ENCODE results near the gene RNASE9.
"Not testable (repeated sequence)": the region's sequence is repeated elsewhere in the genome, so short reads cannot be mapped to it uniquely, and the experiment has no call there.

The RNASE9 gene

GRCh38 chr14:20603813-20604690 is 43.2 kb upstream of the RNASE9 start:
- no peaks in the 10 kb centered on the region for H3K9me3 ChIP-seq (ENCODE audit: insufficient read depth, low read length)
- H3K27me3 ChIP-seq (ENCODE audit: low read depth, low read length) = no peaks in the 10 kb centered on the region
- H3K4me1 ChIP-seq (ENCODE audit: low read length) = peaks cover 19% of the 10 kb centered on the region
- H3K79me2 ChIP-seq (ENCODE audit: low read length) = no peaks in the 10 kb centered on the region
- no peak overlapping the region for H3K27ac ChIP-seq (ENCODE audit: low read length)
- H3K4me3 ChIP-seq (ENCODE audit: low read length) = no peak overlapping the region
- H3K36me3 ChIP-seq (replicated peaks; ENCODE audit: low read depth, low read length) = no peaks in the 10 kb centered on the region
- no peaks in the 10 kb centered on the region for H4K20me1 ChIP-seq (ENCODE audit: insufficient read depth, low read length)
- TF ChIP-seq EZH2phosphoT487 (IDR thresholded peaks at IDR 0.05; ENCODE audit: low read depth) = no peak
- no peak for TF ChIP-seq CTCF (IDR thresholded peaks at IDR 0.05; ENCODE audit: low read depth, low read length)
- H3K4me2 ChIP-seq (ENCODE audit: low read length) = no peak overlapping the region
- no peak overlapping the region for H2AFZ ChIP-seq (ENCODE audit: low read depth, low read length)
- no peak overlapping the region for H3K9ac ChIP-seq (ENCODE audit: low read length)

- H3K27me3 ChIP-seq (ENCODE audit: low read depth, low read length) = no peaks in the 10 kb centered on the region
- no peak overlapping the region for H3K4me2 ChIP-seq (ENCODE audit: low read length)
- H3K4me3 ChIP-seq (ENCODE audit: low read length) = no peak overlapping the region
- peaks cover 6% of the 10 kb centered on the region for H3K4me1 ChIP-seq (ENCODE audit: low read length)
- H4K20me1 ChIP-seq (ENCODE audit: insufficient read depth, low read length) = no peaks in the 10 kb centered on the region
- no peak for TF ChIP-seq CTCF (IDR thresholded peaks at IDR 0.05; ENCODE audit: low read depth, low read length)
- TF ChIP-seq EZH2phosphoT487 (IDR thresholded peaks at IDR 0.05; ENCODE audit: low read depth) = no peak
- H2AFZ ChIP-seq (ENCODE audit: low read depth, low read length) = no peak overlapping the region
- H3K79me2 ChIP-seq (ENCODE audit: low read length) = no peaks in the 10 kb centered on the region
- no peaks in the 10 kb centered on the region for H3K36me3 ChIP-seq (replicated peaks; ENCODE audit: low read depth, low read length)
- H3K9me3 ChIP-seq (ENCODE audit: insufficient read depth, low read length) = no peaks in the 10 kb centered on the region
- H3K27ac ChIP-seq (ENCODE audit: low read length) = no peak overlapping the region
- H3K9ac ChIP-seq (ENCODE audit: low read length) = no peak overlapping the region
Observed at GRCh38 chr14:20602583-20602982, 41.7 kb upstream of the RNASE9 start.

- no peak overlapping the region for H3K9ac ChIP-seq (ENCODE audit: low read length)
- H3K79me2 ChIP-seq (ENCODE audit: low read length) = no peaks in the 10 kb centered on the region
- no peak for TF ChIP-seq CTCF (IDR thresholded peaks at IDR 0.05; ENCODE audit: low read depth, low read length)
- no peak for TF ChIP-seq EZH2phosphoT487 (IDR thresholded peaks at IDR 0.05; ENCODE audit: low read depth)
- no peak overlapping the region for H3K4me2 ChIP-seq (ENCODE audit: low read length)
- H3K4me1 ChIP-seq (ENCODE audit: low read length) = no peaks in the 10 kb centered on the region
- H3K36me3 ChIP-seq (replicated peaks; ENCODE audit: low read depth, low read length) = no peaks in the 10 kb centered on the region
- H3K27ac ChIP-seq (ENCODE audit: low read length) = no peak overlapping the region
- no peak overlapping the region for H3K4me3 ChIP-seq (ENCODE audit: low read length)
- no peaks in the 10 kb centered on the region for H3K27me3 ChIP-seq (ENCODE audit: low read depth, low read length)
- H3K9me3 ChIP-seq (ENCODE audit: insufficient read depth, low read length) = no peaks in the 10 kb centered on the region
- H4K20me1 ChIP-seq (ENCODE audit: insufficient read depth, low read length) = no peaks in the 10 kb centered on the region
- H2AFZ ChIP-seq (ENCODE audit: low read depth, low read length) = no peak overlapping the region
Observed at GRCh38 chr14:20601522-20601921, 40.7 kb upstream of the RNASE9 start.

- H3K9ac ChIP-seq (ENCODE audit: low read length) = no peak overlapping the region
- H2AFZ ChIP-seq (ENCODE audit: low read depth, low read length) = no peak overlapping the region
- H3K4me3 ChIP-seq (ENCODE audit: low read length) = no peak overlapping the region
- H4K20me1 ChIP-seq (ENCODE audit: insufficient read depth, low read length) = no peaks in the 10 kb centered on the region
- H3K36me3 ChIP-seq (replicated peaks; ENCODE audit: low read depth, low read length) = no peaks in the 10 kb centered on the region
- H3K27ac ChIP-seq (ENCODE audit: low read length) = no peak overlapping the region
- H3K9me3 ChIP-seq (ENCODE audit: insufficient read depth, low read length) = no peaks in the 10 kb centered on the region
- no peak for TF ChIP-seq CTCF (IDR thresholded peaks at IDR 0.05; ENCODE audit: low read depth, low read length)
- no peak for TF ChIP-seq EZH2phosphoT487 (IDR thresholded peaks at IDR 0.05; ENCODE audit: low read depth)
- no peaks in the 10 kb centered on the region for H3K79me2 ChIP-seq (ENCODE audit: low read length)
- no peaks in the 10 kb centered on the region for H3K27me3 ChIP-seq (ENCODE audit: low read depth, low read length)
- H3K4me1 ChIP-seq (ENCODE audit: low read length) = peaks cover 2% of the 10 kb centered on the region; the same call in 1 of the 2 replicates
- no peak overlapping the region for H3K4me2 ChIP-seq (ENCODE audit: low read length)
Observed at GRCh38 chr14:20597108-20597507, 36.3 kb upstream of the RNASE9 start.

GRCh38 chr14:20595726-20596125 is 34.9 kb upstream of the RNASE9 start:
- H4K20me1 ChIP-seq (ENCODE audit: insufficient read depth, low read length); H3K4me3 ChIP-seq (ENCODE audit: low read length); H3K4me2 ChIP-seq (ENCODE audit: low read length); H3K9ac ChIP-seq (ENCODE audit: low read length); H3K9me3 ChIP-seq (ENCODE audit: insufficient read depth, low read length); H3K27ac ChIP-seq (ENCODE audit: low read length); H3K4me1 ChIP-seq (ENCODE audit: low read length); H3K36me3 ChIP-seq (replicated peaks; ENCODE audit: low read depth, low read length); H3K27me3 ChIP-seq (ENCODE audit: low read depth, low read length); H3K79me2 ChIP-seq (ENCODE audit: low read length); H2AFZ ChIP-seq (ENCODE audit: low read depth, low read length): not testable (repeated sequence)
